NCI-H1092 treated with DMSO at 0.1 percent for 48 hours (cell line): ENCODE measurements around the gene CPS1.

Experiments used
- DNase-seq: peaks from one replicate; lab custom pipeline; 2025; lab: John Stamatoyannopoulos, UW

The CPS1 gene

GRCh38 chr2:210546424-210547208 is 9.8 kb upstream of the CPS1 start:
- no peak for DNase-seq

GRCh38 chr2:210548031-210548430 is 8.4 kb upstream of the CPS1 start:
- DNase-seq = no peak

- no peak for DNase-seq
Measured at GRCh38 chr2:210548878-210549384, 7.5 kb upstream of the CPS1 start.

- DNase-seq = no peak
Measured at GRCh38 chr2:210551001-210551400, 5.4 kb upstream of the CPS1 start.

- no peak for DNase-seq
Measured at GRCh38 chr2:210553373-210553772, 3.0 kb upstream of the CPS1 start.

- DNase-seq = no peak
Measured at GRCh38 chr2:210555555-210555954, 844 bp upstream of the CPS1 start.

GRCh38 chr2:210557721-210558120 is 1.3 kb downstream of the CPS1 start:
- no peak for DNase-seq

- no peak for DNase-seq
Measured at GRCh38 chr2:210558708-210559107, 2.3 kb downstream of the CPS1 start.

- no peak for DNase-seq
Measured at GRCh38 chr2:210559182-210559581, 2.8 kb downstream of the CPS1 start.

- no peak for DNase-seq
Measured at GRCh38 chr2:210561475-210561874, 5.1 kb downstream of the CPS1 start.

- DNase-seq = no peak
Measured at GRCh38 chr2:210562091-210562490, 5.7 kb downstream of the CPS1 start.

- DNase-seq = no peak
Measured at GRCh38 chr2:210562502-210563080, 6.2 kb downstream of the CPS1 start.

- DNase-seq = no peak
Measured at GRCh38 chr2:210567279-210567678, 10.9 kb downstream of the CPS1 start.

GRCh38 chr2:210568108-210568507 is 11.7 kb downstream of the CPS1 start:
- no peak for DNase-seq

GRCh38 chr2:210577263-210578071 is 21.1 kb downstream of the CPS1 start:
- peak; percentile 26 for DNase-seq

GRCh38 chr2:210584834-210585233 is 28.4 kb downstream of the CPS1 start:
- DNase-seq = no peak

GRCh38 chr2:210586381-210586780 is 30.0 kb downstream of the CPS1 start:
- DNase-seq = no peak

- DNase-seq = no peak
Measured at GRCh38 chr2:210591663-210592062, 35.3 kb downstream of the CPS1 start.

GRCh38 chr2:210592726-210593125 is 36.3 kb downstream of the CPS1 start:
- DNase-seq = no peak

- DNase-seq = no peak
Measured at GRCh38 chr2:210593166-210593565, 36.8 kb downstream of the CPS1 start.

- no peak for DNase-seq
Measured at GRCh38 chr2:210598219-210598618, 41.8 kb downstream of the CPS1 start.

- DNase-seq = no peak
Measured at GRCh38 chr2:210599476-210599875, 43.1 kb downstream of the CPS1 start.

- no peak for DNase-seq
Measured at GRCh38 chr2:210604666-210605065, 48.3 kb downstream of the CPS1 start.
